SK-N-SH treated with all-trans-retinoic acid at 6 μM for 48 hours (cell line): ENCODE measurements around the gene DAD1.

Experiments used
- ATAC-seq: fragments of 200-7000 bp; cut with Tn5 transposase; 3 replicates; pipeline ENCODE4 v1.9.1; 2020; ENCODE audit warnings: mild to moderate bottlenecking, moderate library complexity
- ARNTL ChIP-seq: fragments of 450-650 bp; formaldehyde crosslinking; IDR thresholded peaks from 2 replicates; pipeline ENCODE4 v1.5.0; 2020; ENCODE audit warnings: low read depth, mild to moderate bottlenecking, moderate library complexity, borderline replicate concordance
- CREB5 ChIP-seq: fragments of 250-450 bp; sonication (Bioruptor Pico); IDR thresholded peaks from 2 replicates; pipeline ENCODE4 v1.5.1; 2020; ENCODE audit warnings: low read depth, mild to moderate bottlenecking, moderate library complexity
- CSDC2 ChIP-seq: fragments of 250-450 bp; sonication (Bioruptor Pico); IDR thresholded peaks from 2 replicates; pipeline ENCODE4 v1.5.0; 2020; ENCODE audit warnings: mild to moderate bottlenecking, moderate library complexity
- CSRNP3 ChIP-seq: fragments of 250-450 bp; sonication (Bioruptor Pico); IDR thresholded peaks from 2 replicates; pipeline ENCODE4 v1.5.1; 2021; ENCODE audit warnings: mild to moderate bottlenecking, moderate library complexity
- ESRRG ChIP-seq: fragments of 250-450 bp; sonication (Bioruptor Pico); IDR thresholded peaks from 2 replicates; pipeline ENCODE4 v1.6.1; 2021; ENCODE audit warnings: mild to moderate bottlenecking
- GLIS3 ChIP-seq: fragments of 250-450 bp; sonication (Bioruptor Pico); IDR thresholded peaks from 2 replicates; pipeline ENCODE4 v1.5.0; 2020; ENCODE audit warnings: mild to moderate bottlenecking, moderate library complexity
- ISL1 ChIP-seq: fragments of 250-450 bp; sonication (Bioruptor Pico); IDR thresholded peaks from 2 replicates; pipeline ENCODE4 v2.1.2; 2022; ENCODE audit warnings: mild to moderate bottlenecking, moderate library complexity
- OSR1 ChIP-seq: fragments of 250-450 bp; sonication (Bioruptor Pico); IDR thresholded peaks from 2 replicates; pipeline ENCODE4 v1.8.0; 2022; ENCODE audit warnings: moderate library complexity, mild to moderate bottlenecking, inconsistent platforms
- PATZ1 ChIP-seq: fragments of 250-450 bp; sonication (Bioruptor Pico); IDR thresholded peaks from 2 replicates; pipeline ENCODE4 v1.8.0; 2020; ENCODE audit warnings: mild to moderate bottlenecking, moderate library complexity, borderline replicate concordance
- POU6F1 ChIP-seq: fragments of 250-450 bp; sonication (Bioruptor Pico); IDR thresholded peaks from 2 replicates; pipeline ENCODE4 v1.8.0; 2021; ENCODE audit warnings: low read depth, mild to moderate bottlenecking, moderate library complexity, borderline replicate concordance
- PPARA ChIP-seq: fragments of 250-450 bp; sonication (Bioruptor Pico); IDR thresholded peaks from 2 replicates; pipeline ENCODE4 v1.5.0; 2020; ENCODE audit warnings: mild to moderate bottlenecking, borderline replicate concordance
- RARB ChIP-seq: fragments of 250-450 bp; sonication (Bioruptor Pico); IDR thresholded peaks from 2 replicates; pipeline ENCODE4 v1.8.0; 2021; ENCODE audit warnings: mild to moderate bottlenecking, moderate library complexity
- TCF4 ChIP-seq: fragments of 250-450 bp; sonication (Bioruptor Pico); IDR thresholded peaks from 2 replicates; pipeline ENCODE4 v1.8.0; 2021; ENCODE audit warnings: mild to moderate bottlenecking, moderate library complexity, borderline replicate concordance
- TOX ChIP-seq: fragments of 250-450 bp; sonication (Bioruptor Pico); IDR thresholded peaks from 2 replicates; pipeline ENCODE4 v1.8.0; 2021; ENCODE audit warnings: mild to moderate bottlenecking, moderate library complexity, borderline replicate concordance
- TSHZ2 ChIP-seq: fragments of 250-450 bp; sonication (Bioruptor Pico); IDR thresholded peaks from 2 replicates; pipeline ENCODE4 v1.5.0; 2020; ENCODE audit warnings: mild to moderate bottlenecking, moderate library complexity
- ZC3H10 ChIP-seq: fragments of 250-450 bp; sonication (Bioruptor Pico); IDR thresholded peaks from 2 replicates; pipeline ENCODE4 v1.5.1; 2021; ENCODE audit warnings: mild to moderate bottlenecking, moderate library complexity
- ZFP3 ChIP-seq: fragments of 250-450 bp; sonication (Bioruptor Pico); IDR thresholded peaks from 2 replicates; pipeline ENCODE4 v1.5.0; 2020; ENCODE audit warnings: mild to moderate bottlenecking, moderate library complexity
- ZFP30 ChIP-seq: fragments of 450-650 bp; formaldehyde crosslinking; IDR thresholded peaks from 2 replicates; pipeline ENCODE4 v1.5.0; 2022; ENCODE audit warnings: mild to moderate bottlenecking, moderate library complexity
- ZNF565 ChIP-seq: fragments of 450-650 bp; formaldehyde crosslinking; conservative IDR thresholded peaks from 2 replicates; pipeline ENCODE4 v1.5.0; 2020; ENCODE audit warnings: low read depth, mild to moderate bottlenecking, moderate library complexity
- ZNF8 ChIP-seq: fragments of 450-650 bp; formaldehyde crosslinking; IDR thresholded peaks from 2 replicates; pipeline ENCODE4 v1.5.0; 2020; ENCODE audit warnings: mild to moderate bottlenecking, moderate library complexity

DAD1 gene

GRCh38 chr14:22602862-22603261, 13.8 kb upstream of the DAD1 start:
- ATAC-seq = no peak
- TF ChIP-seq CSRNP3 (CRISPR knock-in tag) = no peak
- no peak for TF ChIP-seq ZFP3 (CRISPR knock-in tag)
- no peak for TF ChIP-seq ZC3H10 (CRISPR knock-in tag)
- TF ChIP-seq ZNF565 (CRISPR knock-in tag) = no peak
- no peak for TF ChIP-seq RARB
- TF ChIP-seq, all 23 proteins: peak for 0

GRCh38 chr14:22601996-22602395, 13.0 kb upstream of the DAD1 start:
- no peak for ATAC-seq
- TF ChIP-seq ARNTL (CRISPR knock-in tag) = no peak
- TF ChIP-seq ZFP3 (CRISPR knock-in tag) = no peak
- no peak for TF ChIP-seq GLIS3 (CRISPR knock-in tag)

- ATAC-seq = no peak
- TF ChIP-seq ISL1 (no peak), POU6F1 (CRISPR knock-in tag) (no peak), CSRNP3 (CRISPR knock-in tag) (no peak), CSDC2 (CRISPR knock-in tag) (no peak), ZFP30 (CRISPR knock-in tag) (no peak), PATZ1 (CRISPR knock-in tag) (no peak), OSR1 (CRISPR knock-in tag) (no peak), ZC3H10 (CRISPR knock-in tag) (no peak), GLIS3 (CRISPR knock-in tag) (no peak), RARB (no peak), ESRRG (CRISPR knock-in tag) (no peak), ZNF565 (CRISPR knock-in tag) (no peak), ZNF8 (no peak), TOX (CRISPR knock-in tag) (no peak), TSHZ2 (CRISPR knock-in tag) (no peak)
Measured at GRCh38 chr14:22601456-22601855, 12.4 kb upstream of the DAD1 start.

- no peak for ATAC-seq
- TF ChIP-seq ESRRG (CRISPR knock-in tag) (no peak), ZFP3 (CRISPR knock-in tag) (no peak), PATZ1 (CRISPR knock-in tag) (no peak), ZFP30 (CRISPR knock-in tag) (no peak), GLIS3 (CRISPR knock-in tag) (no peak), CREB5 (CRISPR knock-in tag) (no peak), RARB (no peak), OSR1 (CRISPR knock-in tag) (no peak), CSRNP3 (CRISPR knock-in tag) (no peak), ARNTL (CRISPR knock-in tag) (no peak), TCF4 (CRISPR knock-in tag) (no peak), ZC3H10 (CRISPR knock-in tag) (no peak), TOX (CRISPR knock-in tag) (no peak), ZNF8 (no peak), PPARA (no peak), ZNF565 (CRISPR knock-in tag) (no peak)
Measured at GRCh38 chr14:22600027-22600426, 11.0 kb upstream of the DAD1 start.
